Uterus (tissue), 4 donors: Measurements from ENCODE around the gene OPCML. TPM values are rescaled to one million over a fixed set of nuclear protein-coding genes. Genes with fewer than 3 reads are reported as not detected.

ENCODE experiments used
- DNase-seq, 2 donors: peaks; one replicate each; pipeline ENCODE4 v3.0.0-alpha.2; 2019 to 2020
- H3K27ac ChIP-seq, 2 donors: fragments of 200-600 bp; sonication (generic); 1 replicate in 1 of 2; 2 replicates in 1 of 2; pipeline ENCODE4 v1.5.1; 2016 to 2018
- H3K27me3 ChIP-seq, 2 donors: fragments of 200-600 bp; sonication (generic); one replicate each; pipeline ENCODE4 v1.5.1; 2018 to 2019; ENCODE audit warnings: control low read depth in 1 of 2
- H3K36me3 ChIP-seq, 2 donors: fragments of 200-600 bp; sonication (generic); one replicate each; pipeline ENCODE4 v1.5.1; 2019; ENCODE audit warnings: control low read depth in 1 of 2
- H3K4me1 ChIP-seq, 2 donors: fragments of 200-600 bp; sonication (generic); one replicate each; pipeline ENCODE4 v1.5.1; 2018 to 2019; ENCODE audit warnings: control low read depth in 1 of 2
- H3K4me3 ChIP-seq, 2 donors: fragments of 200-600 bp; sonication (generic); 1 replicate in 1 of 2; 2 replicates in 1 of 2; pipeline ENCODE4 v1.5.1; 2018 to 2019; ENCODE audit warnings: mild to moderate bottlenecking in 1 of 2
- H3K9me3 ChIP-seq, 2 donors: fragments of 200-600 bp; sonication (generic); one replicate each; pipeline ENCODE4 v1.5.1; 2019; ENCODE audit warnings: control low read depth in 1 of 2
- CTCF ChIP-seq, 4 experiments: fragments of 200-600 bp in 2 of 4; fragments of 450-650 bp in 2 of 4; sonication (generic) in 2 of 4; IDR thresholded peaks; one replicate each; pipeline ENCODE4 v1.5.1; 2016 to 2019; ENCODE audit warnings: antibody characterized with exemption in 4 of 4, mild to moderate bottlenecking in 2 of 4, moderate library complexity in 1 of 4
- POLR2A ChIP-seq, 2 donors: fragments of 450-650 bp; IDR thresholded peaks; one replicate each; pipeline ENCODE4 v1.6.1; 2016; ENCODE audit warnings: antibody characterized with exemption in 2 of 2, mild to moderate bottlenecking in 1 of 2, moderate library complexity in 1 of 2
- intact Hi-C: fragments of 100-400 bp; cut with DNase I; formaldehyde crosslinking; loops from one replicate; pipeline ENCODE4 v1.15.1; 2023; ENCODE audit warnings: low total_unique reads
- total RNA-seq, 4 donors: library from RNA; depleted of rRNA in 3 of 4; stranded (reverse); fragments of >200 nt in 3 of 4; gene quantifications; one replicate each; pipeline versions ENCODE4 v1.1.0 to v1.2.4, GENCODE V29; 2014 to 2023
- donor health status: DM: yes; HTN: yes; CAD: no.

Gene OPCML
- total RNA-seq, 4 donors from 2014 or later, result under 0.01 to 3.9 (median 1.7) TPM

GRCh38 chr11:133004369-133004768, 527.9 kb downstream of the OPCML start:
- Histone ChIP-seq H3K4me1 (no peaks in the 10 kb centered on the region), H3K27me3 (no peaks in the 10 kb centered on the region), H3K27ac (no peak overlapping the region), H3K9me3 (no peaks in the 10 kb centered on the region), H3K4me3 (no peak overlapping the region), H3K36me3 (no peaks in the 10 kb centered on the region)
- no peak for DNase-seq
- TF ChIP-seq CTCF (IDR thresholded peaks at IDR 0.05) (no peak), POLR2A (IDR thresholded peaks at IDR 0.05) (no peak)
- intact Hi-C loops, result no loop called here

GRCh38 chr11:132999516-132999915, 532.8 kb downstream of the OPCML start:
- H3K4me3 ChIP-seq, result no peak overlapping the region
- H3K36me3 ChIP-seq, result no peaks in the 10 kb centered on the region
- no peaks in the 10 kb centered on the region for H3K4me1 ChIP-seq
- no peaks in the 10 kb centered on the region for H3K27me3 ChIP-seq
- intact Hi-C loops, result no loop called here
- no peak for DNase-seq
- H3K9me3 ChIP-seq, result no peaks in the 10 kb centered on the region
- H3K27ac ChIP-seq, result no peak overlapping the region
- TF ChIP-seq CTCF (IDR thresholded peaks at IDR 0.05), result no peak
- TF ChIP-seq POLR2A (IDR thresholded peaks at IDR 0.05), result no peak

DNA sequence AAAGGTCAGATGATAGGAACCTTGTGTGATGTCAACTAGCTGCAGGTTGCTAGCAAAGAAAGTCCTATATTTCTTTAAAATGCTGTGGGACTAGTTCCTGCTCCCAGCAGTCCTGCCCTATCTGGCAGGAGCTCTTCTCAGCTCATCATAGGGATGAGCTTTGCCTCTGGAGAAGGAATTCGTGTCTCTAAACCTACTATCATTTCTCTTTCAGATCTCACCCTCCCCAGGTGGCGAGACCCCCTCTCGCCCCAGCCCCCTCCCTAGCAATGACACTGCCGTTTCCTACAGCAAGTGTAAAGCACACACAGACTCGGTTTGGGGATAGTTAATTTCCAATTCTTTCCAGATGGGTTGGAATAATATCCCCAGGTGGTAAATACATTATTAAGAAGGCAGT, 533.3 kb downstream of the OPCML start:
- no peak for DNase-seq
- no peak overlapping the region for H3K27ac ChIP-seq
- no peak overlapping the region for H3K4me3 ChIP-seq
- no peaks in the 10 kb centered on the region for H3K27me3 ChIP-seq
- no peaks in the 10 kb centered on the region for H3K4me1 ChIP-seq
- no peaks in the 10 kb centered on the region for H3K9me3 ChIP-seq
- TF ChIP-seq POLR2A (IDR thresholded peaks at IDR 0.05), result no peak
- no peak for TF ChIP-seq CTCF (IDR thresholded peaks at IDR 0.05)
- intact Hi-C loops, result no loop called here
- H3K36me3 ChIP-seq, result no peaks in the 10 kb centered on the region

GRCh38 chr11:132997396-132997795, 534.9 kb downstream of the OPCML start:
- Histone ChIP-seq H3K36me3 (no peaks in the 10 kb centered on the region), H3K9me3 (no peaks in the 10 kb centered on the region), H3K4me1 (no peaks in the 10 kb centered on the region), H3K27ac (no peak overlapping the region), H3K27me3 (no peaks in the 10 kb centered on the region), H3K4me3 (no peak overlapping the region)
- intact Hi-C loops, result no loop called here
- no peak for DNase-seq
- TF ChIP-seq CTCF (IDR thresholded peaks at IDR 0.05), result no peak
- no peak for TF ChIP-seq POLR2A (IDR thresholded peaks at IDR 0.05)

GRCh38 chr11:132994966-132995365, 537.3 kb downstream of the OPCML start:
- H3K36me3 ChIP-seq, result no peaks in the 10 kb centered on the region
- no peaks in the 10 kb centered on the region for H3K4me1 ChIP-seq
- TF ChIP-seq CTCF (IDR thresholded peaks at IDR 0.05), result no peak
- TF ChIP-seq POLR2A (IDR thresholded peaks at IDR 0.05), result no peak
- no peak overlapping the region for H3K27ac ChIP-seq
- DNase-seq, result no peak
- no peaks in the 10 kb centered on the region for H3K9me3 ChIP-seq
- H3K27me3 ChIP-seq, result no peaks in the 10 kb centered on the region
- no peak overlapping the region for H3K4me3 ChIP-seq
- intact Hi-C loops, result no loop called here
